ENCODE results near the gene ANTXRL. TPM values are rescaled to one million over a fixed set of nuclear protein-coding genes. Genes with fewer than 3 reads are reported as not detected.

ANTXRL gene
- total RNA-seq, 1 donor from 2014 or later = not detected

- no peaks in the 10 kb centered on the region for H3K27me3 ChIP-seq
- DNase-seq (ENCODE audit: low spot score in 2 of 2) = no peak
- no peaks in the 10 kb centered on the region for H3K9me3 ChIP-seq
- H3K27ac ChIP-seq = no peak overlapping the region
- peaks cover 0 to 2% of the 10 kb centered on the region in 2 donors for H3K4me1 ChIP-seq
- no peaks in the 10 kb centered on the region for H3K36me3 ChIP-seq
- intact Hi-C loops (cut with DNase I) = no loop called here
- TF ChIP-seq, protein P1, sequence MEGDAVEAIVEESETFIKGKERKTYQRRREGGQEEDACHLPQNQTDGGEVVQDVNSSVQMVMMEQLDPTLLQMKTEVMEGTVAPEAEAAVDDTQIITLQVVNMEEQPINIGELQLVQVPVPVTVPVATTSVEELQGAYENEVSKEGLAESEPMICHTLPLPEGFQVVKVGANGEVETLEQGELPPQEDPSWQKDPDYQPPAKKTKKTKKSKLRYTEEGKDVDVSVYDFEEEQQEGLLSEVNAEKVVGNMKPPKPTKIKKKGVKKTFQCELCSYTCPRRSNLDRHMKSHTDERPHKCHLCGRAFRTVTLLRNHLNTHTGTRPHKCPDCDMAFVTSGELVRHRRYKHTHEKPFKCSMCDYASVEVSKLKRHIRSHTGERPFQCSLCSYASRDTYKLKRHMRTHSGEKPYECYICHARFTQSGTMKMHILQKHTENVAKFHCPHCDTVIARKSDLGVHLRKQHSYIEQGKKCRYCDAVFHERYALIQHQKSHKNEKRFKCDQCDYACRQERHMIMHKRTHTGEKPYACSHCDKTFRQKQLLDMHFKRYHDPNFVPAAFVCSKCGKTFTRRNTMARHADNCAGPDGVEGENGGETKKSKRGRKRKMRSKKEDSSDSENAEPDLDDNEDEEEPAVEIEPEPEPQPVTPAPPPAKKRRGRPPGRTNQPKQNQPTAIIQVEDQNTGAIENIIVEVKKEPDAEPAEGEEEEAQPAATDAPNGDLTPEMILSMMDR (IDR thresholded peaks at IDR 0.05) = no peak
- H3K4me3 ChIP-seq = no peak overlapping the region
These were observed 19.2 kb downstream of the ANTXRL start for GRCh38 chr10:46305986-46306385.

DNA sequence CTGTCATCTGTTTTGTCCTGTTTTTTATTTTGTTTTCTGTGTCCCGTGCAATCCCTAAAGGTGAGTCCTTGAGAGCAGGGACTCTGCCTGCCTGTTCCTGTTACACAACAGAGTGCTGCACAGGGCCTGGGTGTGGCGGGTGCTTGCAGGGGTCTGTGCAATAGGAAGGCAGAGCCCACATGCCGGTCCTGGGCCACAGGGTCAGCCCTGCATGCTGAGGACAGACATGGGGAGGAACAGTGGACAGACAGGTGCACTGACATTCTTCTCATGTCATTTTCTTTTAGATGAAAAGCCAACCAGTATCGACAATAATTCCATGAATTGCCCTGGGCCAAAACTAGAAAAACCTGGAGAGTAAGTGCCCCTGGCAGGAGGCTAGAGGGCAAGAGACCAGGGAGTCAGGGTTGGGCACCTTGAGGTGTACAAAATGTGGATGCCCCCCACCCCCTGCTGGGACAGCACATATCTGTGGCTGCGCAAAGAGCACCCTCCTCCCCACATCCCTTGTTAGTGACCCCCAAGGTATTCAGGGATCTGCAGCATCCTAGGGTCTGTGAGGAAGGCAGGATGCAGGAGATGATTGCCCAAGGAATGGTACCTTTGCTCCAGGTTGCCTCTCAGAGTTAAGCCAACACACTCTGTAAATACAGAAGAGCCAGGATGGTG, 19.9 kb downstream of the ANTXRL start:
- DNase-seq (ENCODE audit: low spot score in 2 of 2) = no peak
- Histone ChIP-seq H3K9me3 (no peaks in the 10 kb centered on the region), H3K27ac (no peak overlapping the region), H3K4me3 (no peak overlapping the region), H3K4me1 (peaks cover 0 to 2% of the 10 kb centered on the region in 2 donors), H3K36me3 (no peaks in the 10 kb centered on the region), H3K27me3 (no peaks in the 10 kb centered on the region)
- intact Hi-C loops (cut with DNase I) = no loop called here
- TF ChIP-seq, protein P1 (IDR thresholded peaks at IDR 0.05) = no peak

DNA sequence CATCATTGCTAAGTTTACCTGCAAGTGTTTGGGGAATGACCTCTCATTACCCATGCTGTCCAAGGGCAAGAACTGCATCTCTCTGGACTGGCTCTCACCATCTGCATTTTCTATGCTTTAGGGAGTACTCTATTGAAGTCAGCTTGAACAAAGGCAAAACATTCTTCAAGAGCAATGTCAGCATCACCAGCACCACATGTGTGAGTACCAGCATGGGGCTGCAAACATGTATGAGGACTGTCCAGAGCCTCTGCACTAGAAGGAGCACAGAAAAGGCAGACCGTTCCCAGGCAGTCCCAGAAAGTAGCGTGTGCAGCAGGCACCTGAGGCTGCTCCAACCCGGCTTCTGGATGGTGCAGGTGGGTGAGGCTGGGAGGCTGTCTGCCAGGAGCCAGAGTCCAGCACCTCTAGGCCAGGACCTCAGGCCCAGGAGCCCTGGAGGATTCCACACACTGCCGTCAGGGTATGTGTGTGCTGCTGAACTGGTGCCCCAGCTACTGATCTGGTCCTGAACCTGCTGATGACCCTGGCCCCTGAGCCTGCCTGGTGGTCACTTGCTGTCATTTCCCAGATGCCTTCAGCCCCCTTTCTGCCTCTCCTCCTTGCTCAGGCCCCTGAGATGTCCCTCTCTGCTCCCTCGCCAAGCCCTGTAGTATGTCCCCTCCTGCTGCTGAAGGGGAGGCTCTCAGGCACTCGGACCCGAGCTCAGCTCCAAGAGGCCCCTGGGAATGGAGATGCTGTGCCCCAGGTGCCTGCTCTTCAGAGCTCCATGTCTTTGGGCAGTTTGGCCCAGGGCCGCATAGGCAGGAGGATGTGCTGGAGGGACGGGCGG, 20.7 kb downstream of the ANTXRL start:
- H3K27me3 ChIP-seq = no peaks in the 10 kb centered on the region
- intact Hi-C loops (cut with DNase I) = no loop called here
- no peaks in the 10 kb centered on the region for H3K9me3 ChIP-seq
- no peaks in the 10 kb centered on the region for H3K36me3 ChIP-seq
- H3K27ac ChIP-seq = no peak overlapping the region
- DNase-seq (ENCODE audit: low spot score in 2 of 2) = no peak
- TF ChIP-seq, protein P1 (IDR thresholded peaks at IDR 0.05) = no peak
- no peak overlapping the region for H3K4me3 ChIP-seq
- peaks cover 0 to 2% of the 10 kb centered on the region in 2 donors for H3K4me1 ChIP-seq

- no peaks in the 10 kb centered on the region for H3K27me3 ChIP-seq
- no peaks in the 10 kb centered on the region for H3K36me3 ChIP-seq
- no peak overlapping the region for H3K4me3 ChIP-seq
- H3K27ac ChIP-seq = no peak overlapping the region
- DNase-seq (ENCODE audit: low spot score in 2 of 2) = no peak
- no peaks in the 10 kb centered on the region for H3K9me3 ChIP-seq
- TF ChIP-seq, protein P1 (IDR thresholded peaks at IDR 0.05) = no peak
- intact Hi-C loops (cut with DNase I) = no loop called here
- peaks cover 0 to 2% of the 10 kb centered on the region in 2 donors for H3K4me1 ChIP-seq
These were observed 21.3 kb downstream of the ANTXRL start for GRCh38 chr10:46308113-46308415.

- Histone ChIP-seq H3K27me3 (no peaks in the 10 kb centered on the region), H3K36me3 (no peaks in the 10 kb centered on the region), H3K4me3 (no peak overlapping the region), H3K9me3 (no peaks in the 10 kb centered on the region), H3K4me1 (peaks cover 0 to 2% of the 10 kb centered on the region in 2 donors), H3K27ac (no peak overlapping the region)
- TF ChIP-seq, protein P1 (IDR thresholded peaks at IDR 0.05) = no peak
- intact Hi-C loops (cut with DNase I) = no loop called here
- no peak for DNase-seq (ENCODE audit: low spot score in 2 of 2)
These were observed 22.1 kb downstream of the ANTXRL start for GRCh38 chr10:46308666-46309450.
